ENCODE data around the gene CYP4B1.

The CYP4B1 gene

DNA sequence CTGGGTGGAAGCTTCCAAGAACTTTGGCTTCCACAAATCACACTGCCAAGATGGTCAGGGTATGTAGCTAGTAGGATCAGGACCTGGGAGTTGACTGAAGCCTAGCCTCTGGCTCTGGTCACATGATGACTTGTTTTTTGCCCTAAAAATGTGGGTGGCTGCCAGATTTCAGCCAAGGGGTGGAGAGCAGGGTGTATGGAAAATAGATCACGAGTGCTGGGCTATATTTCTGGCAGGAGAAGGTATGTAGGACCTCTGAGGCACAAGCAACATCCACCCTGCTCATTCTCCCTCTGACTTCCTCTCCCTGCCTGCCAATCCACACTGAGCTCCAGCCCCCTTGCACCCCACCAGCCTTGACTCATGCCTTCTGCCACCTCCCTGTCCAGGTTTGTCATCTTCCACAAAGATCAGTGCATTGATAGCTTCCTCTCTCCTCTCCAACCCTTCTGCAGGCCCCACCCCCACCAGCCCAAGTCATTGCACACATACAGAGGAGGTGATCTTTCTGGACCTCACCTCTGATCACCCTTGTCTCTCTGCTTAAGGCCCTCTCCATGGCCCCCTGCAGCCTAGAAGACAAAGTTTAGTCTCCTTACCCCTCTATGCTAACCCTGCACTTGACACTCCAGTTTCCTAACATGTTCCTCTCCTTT lies 8.3 kb upstream of the CYP4B1 start:
- in situ Hi-C loops (cut with MboI; ENCODE audit: low pct_unique_long_range_greater_than_20kb, low sequenced_read_pairs, unreplicated experiment) = no loop called here
- DNase-seq (ENCODE audit: low spot score) = no peak
- TF ChIP-seq, protein P1, sequence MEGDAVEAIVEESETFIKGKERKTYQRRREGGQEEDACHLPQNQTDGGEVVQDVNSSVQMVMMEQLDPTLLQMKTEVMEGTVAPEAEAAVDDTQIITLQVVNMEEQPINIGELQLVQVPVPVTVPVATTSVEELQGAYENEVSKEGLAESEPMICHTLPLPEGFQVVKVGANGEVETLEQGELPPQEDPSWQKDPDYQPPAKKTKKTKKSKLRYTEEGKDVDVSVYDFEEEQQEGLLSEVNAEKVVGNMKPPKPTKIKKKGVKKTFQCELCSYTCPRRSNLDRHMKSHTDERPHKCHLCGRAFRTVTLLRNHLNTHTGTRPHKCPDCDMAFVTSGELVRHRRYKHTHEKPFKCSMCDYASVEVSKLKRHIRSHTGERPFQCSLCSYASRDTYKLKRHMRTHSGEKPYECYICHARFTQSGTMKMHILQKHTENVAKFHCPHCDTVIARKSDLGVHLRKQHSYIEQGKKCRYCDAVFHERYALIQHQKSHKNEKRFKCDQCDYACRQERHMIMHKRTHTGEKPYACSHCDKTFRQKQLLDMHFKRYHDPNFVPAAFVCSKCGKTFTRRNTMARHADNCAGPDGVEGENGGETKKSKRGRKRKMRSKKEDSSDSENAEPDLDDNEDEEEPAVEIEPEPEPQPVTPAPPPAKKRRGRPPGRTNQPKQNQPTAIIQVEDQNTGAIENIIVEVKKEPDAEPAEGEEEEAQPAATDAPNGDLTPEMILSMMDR (IDR thresholded peaks at IDR 0.05; ENCODE audit: extremely low read depth, insufficient read depth, missing control alignments) = no peak

DNA sequence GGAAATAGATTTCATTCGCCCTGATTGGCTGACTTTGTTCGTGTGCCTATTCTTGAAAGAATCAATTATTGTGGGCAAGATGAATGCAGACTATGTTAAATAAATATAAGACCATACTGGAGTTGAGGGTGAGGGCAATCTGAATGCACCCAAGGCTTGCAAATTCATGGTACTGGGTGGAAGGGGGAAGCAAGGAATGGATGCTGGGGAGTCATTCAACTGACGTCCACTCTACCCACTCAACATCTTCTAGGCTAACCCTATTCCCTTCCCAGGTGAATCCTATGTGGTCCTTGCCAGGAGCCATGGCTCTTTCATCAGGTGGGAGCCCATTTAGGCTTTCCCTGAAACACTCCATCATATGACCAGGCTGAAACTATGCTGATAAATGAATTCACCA lies 5.7 kb upstream of the CYP4B1 start:
- TF ChIP-seq, protein P1 (IDR thresholded peaks at IDR 0.05; ENCODE audit: extremely low read depth, insufficient read depth, missing control alignments) = no peak
- in situ Hi-C loops (cut with MboI; ENCODE audit: low pct_unique_long_range_greater_than_20kb, low sequenced_read_pairs, unreplicated experiment) = no loop called here
- no peak for DNase-seq (ENCODE audit: low spot score)

DNA sequence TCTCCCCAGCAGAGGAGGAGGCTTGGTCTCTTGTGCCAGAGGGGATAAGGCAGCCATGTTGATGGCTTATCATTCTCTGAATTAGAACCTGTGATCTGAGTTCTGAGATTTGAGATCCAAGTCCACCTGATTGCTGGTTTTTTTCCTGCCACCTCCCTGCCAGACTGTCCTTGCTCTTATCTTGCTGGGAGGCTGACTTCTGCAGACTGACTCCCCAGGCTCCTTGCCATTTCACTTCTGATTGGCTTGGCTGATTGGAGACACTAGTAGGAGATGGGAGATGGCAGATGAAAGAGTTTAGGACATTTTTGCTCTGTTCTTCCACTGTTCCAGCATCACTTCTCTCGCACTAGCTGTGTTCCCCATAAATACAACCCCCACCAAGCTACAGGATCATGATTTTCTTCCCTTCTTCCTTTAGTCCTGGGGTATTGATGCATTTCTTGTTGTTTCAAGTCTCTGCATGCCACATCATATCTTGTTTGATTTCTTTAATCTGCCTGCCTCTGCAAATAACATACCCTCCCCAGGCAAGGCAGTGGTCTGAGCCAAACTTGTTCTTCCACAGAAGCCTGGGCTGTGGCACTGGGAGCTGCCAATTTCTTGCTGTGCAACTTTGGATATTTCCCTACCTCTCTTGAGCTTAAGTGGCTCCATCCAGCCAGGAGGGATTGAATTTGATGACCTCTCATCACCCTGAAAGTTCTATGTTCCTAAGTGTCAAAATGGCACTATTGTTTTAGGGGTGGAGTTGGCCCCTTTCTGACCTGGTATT lies 963 bp upstream of the CYP4B1 start:
- in situ Hi-C loops (cut with MboI; ENCODE audit: low pct_unique_long_range_greater_than_20kb, low sequenced_read_pairs, unreplicated experiment) = no loop called here
- DNase-seq (ENCODE audit: low spot score) = no peak
- TF ChIP-seq, protein P1 (IDR thresholded peaks at IDR 0.05; ENCODE audit: extremely low read depth, insufficient read depth, missing control alignments) = no peak

DNA sequence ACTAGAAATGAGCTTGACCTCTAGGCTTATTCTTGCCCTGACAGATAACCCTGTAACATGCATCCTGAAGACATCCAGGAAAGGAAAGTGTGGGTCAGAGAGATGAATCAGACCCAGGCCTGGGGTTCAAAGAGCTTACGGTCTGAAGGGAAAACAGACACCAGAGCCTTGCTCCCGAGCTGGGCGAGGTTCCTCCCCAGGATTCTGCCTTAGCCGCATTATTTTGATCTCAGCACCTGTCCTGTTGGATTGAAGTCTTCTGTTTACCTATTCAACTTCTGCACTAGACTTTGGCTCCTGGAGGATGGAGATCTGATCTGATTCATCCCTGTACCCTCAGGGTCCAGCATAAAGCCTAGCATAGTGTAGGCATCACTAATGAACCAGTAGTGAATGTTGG lies 1.9 kb downstream of the CYP4B1 start:
- TF ChIP-seq, protein P1 (IDR thresholded peaks at IDR 0.05; ENCODE audit: extremely low read depth, insufficient read depth, missing control alignments) = no peak
- in situ Hi-C loops (cut with MboI; ENCODE audit: low pct_unique_long_range_greater_than_20kb, low sequenced_read_pairs, unreplicated experiment) = no loop called here
- DNase-seq (ENCODE audit: low spot score) = no peak

DNA sequence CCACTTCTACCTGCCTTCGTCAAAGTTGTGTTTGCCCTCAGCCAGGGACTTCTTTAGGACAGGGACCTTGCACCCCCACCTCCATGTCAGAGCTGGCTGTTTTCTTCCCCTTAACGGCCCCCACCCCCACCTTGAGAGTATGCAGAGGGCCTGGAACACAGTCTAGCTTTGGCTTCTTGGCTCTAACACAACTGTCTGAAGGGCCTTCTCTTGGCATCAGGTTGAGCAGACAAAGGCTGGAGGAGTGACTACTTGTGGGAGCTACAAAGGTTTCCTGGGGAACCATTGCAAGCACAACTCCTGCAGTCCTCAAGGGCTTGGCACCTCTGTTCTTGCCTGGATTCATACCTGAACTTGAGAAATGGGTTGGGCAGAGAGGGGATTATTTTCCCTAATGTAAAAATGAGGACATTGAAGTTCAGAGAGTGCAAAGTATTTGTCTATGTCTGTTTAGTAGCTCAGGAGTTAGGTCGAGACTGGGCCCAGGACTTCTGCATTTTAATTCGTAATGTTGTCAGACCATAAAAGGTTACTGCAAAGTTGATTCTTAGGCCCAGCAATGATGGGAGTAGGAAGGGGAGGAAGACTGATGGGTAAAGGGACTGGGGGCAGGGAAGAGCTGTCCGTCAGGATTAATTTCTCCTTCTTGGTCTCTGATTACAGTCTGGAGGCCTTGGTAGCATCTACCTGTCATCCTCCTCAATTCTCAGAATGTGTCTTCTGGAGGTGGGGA lies 2.6 kb downstream of the CYP4B1 start:
- TF ChIP-seq, protein P1 (IDR thresholded peaks at IDR 0.05; ENCODE audit: extremely low read depth, insufficient read depth, missing control alignments) = no peak
- in situ Hi-C loops (cut with MboI; ENCODE audit: low pct_unique_long_range_greater_than_20kb, low sequenced_read_pairs, unreplicated experiment) = no loop called here
- DNase-seq (ENCODE audit: low spot score) = no peak

DNA sequence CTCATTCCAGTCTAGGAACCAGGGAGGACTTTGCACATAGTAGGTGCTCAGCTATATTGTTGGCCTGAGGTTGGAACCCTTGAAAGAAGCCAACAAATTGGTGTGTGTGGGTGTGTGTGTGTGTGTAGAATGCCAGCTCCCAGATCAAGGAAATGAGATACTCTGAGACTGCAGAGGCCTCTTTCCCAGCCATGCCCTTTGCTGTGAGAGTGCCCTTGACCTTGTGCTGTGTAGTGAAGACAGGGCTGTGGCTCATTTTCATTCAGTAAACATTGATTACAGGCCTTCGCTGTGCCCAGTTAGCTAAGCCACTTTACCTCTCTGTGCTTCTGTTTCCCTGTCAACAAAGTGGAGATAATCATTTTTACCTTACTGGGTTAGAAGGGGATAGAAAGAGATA lies 3.2 kb downstream of the CYP4B1 start:
- in situ Hi-C loops (cut with MboI; ENCODE audit: low pct_unique_long_range_greater_than_20kb, low sequenced_read_pairs, unreplicated experiment) = no loop called here
- TF ChIP-seq, protein P1 (IDR thresholded peaks at IDR 0.05; ENCODE audit: extremely low read depth, insufficient read depth, missing control alignments) = no peak
- DNase-seq (ENCODE audit: low spot score) = no peak

All from GM13977 (cell line).